ENCODE measurements around the gene RNF113B.

- TF ChIP-seq ZZZ3 (CRISPR knock-in tag; IDR thresholded peaks at IDR 0.05; ENCODE audit: borderline replicate concordance) (no peak), HDAC6 (IDR thresholded peaks at IDR 0.05; ENCODE audit: low read depth, low read length) (no peak), ZFP91 (CRISPR knock-in tag; IDR thresholded peaks at IDR 0.05; ENCODE audit: borderline replicate concordance) (no peak), CERS6 (CRISPR knock-in tag; IDR thresholded peaks at IDR 0.05) (no peak), HMG20A (CRISPR knock-in tag; IDR thresholded peaks at IDR 0.05; ENCODE audit: borderline replicate concordance) (no peak), NR1H2 (CRISPR knock-in tag; IDR thresholded peaks at IDR 0.05; ENCODE audit: borderline replicate concordance, low read depth) (no peak), NFAT5 (CRISPR knock-in tag; IDR thresholded peaks at IDR 0.05) (no peak), YY1 (IDR thresholded peaks at IDR 0.05; ENCODE audit: insufficient read depth, insufficient replicate concordance, low read depth, low read length) (no peak), POLR2AphosphoS2 (IDR thresholded peaks at IDR 0.05; ENCODE audit: low read depth, low read length) (no peak), ZNF549 (CRISPR knock-in tag; IDR thresholded peaks at IDR 0.05) (no peak), SMC3 (IDR thresholded peaks at IDR 0.05; ENCODE audit: low read length) (no peak), JUND (CRISPR knock-in tag; IDR thresholded peaks at IDR 0.05) (no peak), EZH2 (conservative IDR thresholded peaks at IDR 0.05; ENCODE audit: low read depth, low read length) (no peak)
Observed at GRCh38 chr13:98188544-98189166, 11.6 kb upstream of the RNF113B start.
